BJ (cell line): ENCODE data around the gene NPFFR1. TPM values are rescaled to one million over a fixed set of nuclear protein-coding genes. Genes with fewer than 3 reads are reported as not detected.

Experiments used
- CTCF ChIA-PET: fragments of 350-600 bp; formaldehyde crosslinking; extraction: SDS; loops from one replicate; lab custom pipeline; 2021; ENCODE audit warnings: antibody characterized with exemption, inconsistent platforms; lab: Yijun Ruan, JAX
- POLR2A ChIA-PET: fragments of 300-600 bp; sonication (Branson Sonifier 250); formaldehyde crosslinking; extraction: SDS; loops from one replicate; lab custom pipeline; 2021; ENCODE audit warnings: antibody characterized with exemption; lab: Charles Lee
- DNase-seq: peaks from one replicate; pipeline ENCODE4 v3.0.0-alpha.2; 2011; ENCODE audit warnings: low read depth
- H3K27me3 ChIP-seq: 2 replicates; pipeline ENCODE4 v1.6.0; 2011; ENCODE audit warnings: low read length; ENCODE audit not compliant: control insufficient read depth, insufficient read depth
- H3K36me3 ChIP-seq: 2 replicates; pipeline ENCODE4 v1.5.1; 2011; ENCODE audit warnings: low read length; ENCODE audit not compliant: control insufficient read depth, insufficient read depth
- H3K4me3 ChIP-seq: 2 replicates; pipeline ENCODE4 v1.5.1; 2011; ENCODE audit warnings: low read depth, mild to moderate bottlenecking, control low read depth, low read length
- polyA plus RNA-seq: library from polyadenylated mRNA; depleted of rRNA; stranded (reverse); fragments of >200 nt; gene quantifications from 2 replicates; pipeline ENCODE4 v1.2.3, GENCODE V29; 2011
- TF ChIP-seq, protein P1 (sequence below): IDR thresholded peaks from 2 replicates; pipeline ENCODE4 v1.5.1; 2011; ENCODE audit warnings: low read depth, mild to moderate bottlenecking, control low read depth, inconsistent platforms, low read length, moderate library complexity; ENCODE audit not compliant: insufficient read depth

Gene NPFFR1
- polyA plus RNA-seq, 1 experiment = not detected

DNA sequence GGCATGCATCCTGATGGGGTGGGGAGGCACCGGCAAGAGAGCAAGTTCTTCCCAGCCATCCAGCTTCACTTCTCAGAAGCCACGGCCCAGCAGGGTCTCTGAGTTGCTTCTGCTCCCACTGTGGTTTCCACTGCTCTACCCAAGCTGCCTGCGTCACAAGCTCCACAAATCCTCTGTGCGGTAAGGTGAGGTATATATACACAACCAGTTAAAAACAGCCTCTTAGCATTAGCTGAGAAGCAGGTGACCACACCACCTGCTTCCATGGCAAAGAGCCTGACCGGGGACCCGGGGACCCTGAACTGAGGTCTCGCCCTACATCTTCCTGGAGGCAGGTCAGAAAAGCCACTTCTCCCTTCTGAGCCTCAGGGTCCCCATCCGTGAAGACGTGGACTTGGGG is 46.9 kb upstream of the NPFFR1 start:
- no peaks in the 10 kb centered on the region for H3K27me3 ChIP-seq
- CTCF ChIA-PET = interaction anchor here (0.7 to 1.5 kb wide), 2 partner anchors 34 to 110 kb away, joined by 4 to 7 read pairs; no protein-coding TSS in a partner anchor
- TF ChIP-seq, protein P1, sequence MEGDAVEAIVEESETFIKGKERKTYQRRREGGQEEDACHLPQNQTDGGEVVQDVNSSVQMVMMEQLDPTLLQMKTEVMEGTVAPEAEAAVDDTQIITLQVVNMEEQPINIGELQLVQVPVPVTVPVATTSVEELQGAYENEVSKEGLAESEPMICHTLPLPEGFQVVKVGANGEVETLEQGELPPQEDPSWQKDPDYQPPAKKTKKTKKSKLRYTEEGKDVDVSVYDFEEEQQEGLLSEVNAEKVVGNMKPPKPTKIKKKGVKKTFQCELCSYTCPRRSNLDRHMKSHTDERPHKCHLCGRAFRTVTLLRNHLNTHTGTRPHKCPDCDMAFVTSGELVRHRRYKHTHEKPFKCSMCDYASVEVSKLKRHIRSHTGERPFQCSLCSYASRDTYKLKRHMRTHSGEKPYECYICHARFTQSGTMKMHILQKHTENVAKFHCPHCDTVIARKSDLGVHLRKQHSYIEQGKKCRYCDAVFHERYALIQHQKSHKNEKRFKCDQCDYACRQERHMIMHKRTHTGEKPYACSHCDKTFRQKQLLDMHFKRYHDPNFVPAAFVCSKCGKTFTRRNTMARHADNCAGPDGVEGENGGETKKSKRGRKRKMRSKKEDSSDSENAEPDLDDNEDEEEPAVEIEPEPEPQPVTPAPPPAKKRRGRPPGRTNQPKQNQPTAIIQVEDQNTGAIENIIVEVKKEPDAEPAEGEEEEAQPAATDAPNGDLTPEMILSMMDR = no peak
- H3K4me3 ChIP-seq = no peak overlapping the region
- POLR2A ChIA-PET = no interaction called here
- no peak for DNase-seq
- no peaks in the 10 kb centered on the region for H3K36me3 ChIP-seq

DNA sequence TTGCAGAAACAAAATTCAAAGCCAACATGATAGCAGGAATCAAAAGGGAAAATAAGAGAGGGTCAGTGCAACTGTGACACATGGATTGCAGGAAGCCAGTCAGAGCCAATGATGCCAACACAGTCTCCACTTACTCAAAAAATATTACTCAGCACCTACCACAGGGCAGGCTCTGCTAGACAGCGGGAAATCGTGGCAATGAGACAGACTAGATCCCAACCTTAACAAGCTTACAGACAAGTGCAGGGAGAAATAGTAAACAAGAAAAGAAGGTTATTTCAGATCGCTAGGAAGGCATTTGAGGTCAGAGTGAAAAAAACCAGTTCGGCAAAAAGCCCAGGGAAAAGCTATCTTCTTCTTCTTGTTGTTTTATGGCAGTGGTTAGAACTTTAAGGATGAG is 45.2 kb upstream of the NPFFR1 start:
- POLR2A ChIA-PET = interaction anchor here (0.6 kb wide), 1 partner anchor 83 kb away, joined by 4 read pairs; no protein-coding TSS in a partner anchor
- no peak for DNase-seq

DNA sequence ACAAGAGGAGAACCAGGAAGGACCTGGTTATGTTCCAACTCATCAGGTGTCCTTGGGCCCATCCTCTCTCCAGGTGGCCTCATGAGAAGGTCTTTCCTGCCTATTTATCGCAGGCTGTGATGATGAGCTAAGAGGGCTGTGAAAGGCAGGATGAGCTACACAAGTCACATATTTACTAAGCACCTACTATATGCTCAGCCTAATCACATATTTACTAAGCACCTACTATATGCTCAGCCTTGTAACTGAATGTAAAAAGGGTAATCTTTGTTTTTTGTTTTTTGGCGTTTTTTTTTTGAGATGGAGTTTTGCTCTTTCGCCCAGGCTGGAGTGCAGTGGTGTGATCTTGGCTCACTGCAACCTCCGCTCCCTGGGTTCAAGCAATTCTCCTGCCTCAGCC is 44.2 kb upstream of the NPFFR1 start:
- CTCF ChIA-PET = interaction anchor here (0.7 kb wide), 1 partner anchor 58 kb away, joined by 3 read pairs; no protein-coding TSS in a partner anchor
- POLR2A ChIA-PET = no interaction called here
- TF ChIP-seq, protein P1 = no peak
- H3K27me3 ChIP-seq = no peaks in the 10 kb centered on the region
- no peak for DNase-seq
- H3K36me3 ChIP-seq = no peaks in the 10 kb centered on the region
- no peak overlapping the region for H3K4me3 ChIP-seq

More for the DNA sequence above, 45.2 kb upstream of the NPFFR1 start:
- CTCF ChIA-PET = interaction anchor here (0.8 kb wide), 1 partner anchor 8 kb away, joined by 4 read pairs; no protein-coding TSS in a partner anchor
- TF ChIP-seq, protein P1 = no peak
- H3K27me3 ChIP-seq = no peaks in the 10 kb centered on the region
- H3K36me3 ChIP-seq = no peaks in the 10 kb centered on the region
- no peak overlapping the region for H3K4me3 ChIP-seq

DNA sequence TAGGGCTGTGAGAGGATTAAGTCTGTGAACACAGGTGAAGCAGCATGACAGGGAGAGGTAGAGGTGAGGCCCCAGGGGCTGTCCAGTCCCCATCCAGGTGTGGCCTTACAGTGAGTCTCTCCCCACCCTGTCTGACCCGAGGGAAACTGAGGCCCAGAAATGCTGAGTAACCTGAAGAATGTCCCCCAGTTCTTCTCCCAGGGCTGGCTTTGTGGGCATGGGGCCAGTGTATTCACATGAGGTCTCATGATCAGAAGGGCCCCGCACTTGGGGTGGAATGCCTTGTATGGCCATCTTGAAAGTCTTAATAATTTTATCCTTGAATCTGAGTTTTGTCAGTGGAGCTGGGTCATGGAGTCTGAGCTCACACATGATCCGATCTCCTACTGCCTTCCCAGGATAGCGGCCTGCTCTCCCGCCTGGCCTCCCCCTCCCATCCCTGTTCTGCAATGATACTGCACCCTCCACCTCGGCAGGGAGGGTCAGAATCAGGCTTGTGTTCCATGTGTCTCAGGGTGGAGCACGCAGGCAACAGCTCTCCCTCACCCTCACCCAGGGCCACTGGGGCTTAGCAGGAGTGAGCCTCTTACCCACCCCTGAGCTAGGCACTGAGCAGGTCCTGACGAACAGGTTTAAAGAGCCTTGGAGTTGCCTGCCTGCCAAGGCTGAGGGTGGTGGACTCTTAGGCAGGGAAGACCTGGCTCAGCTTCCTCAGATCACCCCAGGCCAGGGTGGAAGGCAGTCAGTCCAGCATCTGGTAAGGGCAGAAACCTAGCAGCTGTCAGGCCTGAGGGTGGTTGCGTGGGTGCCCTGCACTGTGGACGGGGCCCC is 41.4 kb upstream of the NPFFR1 start:
- ChIA-PET CTCF (no interaction called here), POLR2A (interaction anchor here (0.6 kb wide), 1 partner anchor 29 kb away, joined by 3 read pairs; no protein-coding TSS in a partner anchor)
- TF ChIP-seq, protein P1 = no peak
- no peak overlapping the region for H3K4me3 ChIP-seq
- no peak for DNase-seq
- H3K27me3 ChIP-seq = no peaks in the 10 kb centered on the region
- H3K36me3 ChIP-seq = no peaks in the 10 kb centered on the region

DNA sequence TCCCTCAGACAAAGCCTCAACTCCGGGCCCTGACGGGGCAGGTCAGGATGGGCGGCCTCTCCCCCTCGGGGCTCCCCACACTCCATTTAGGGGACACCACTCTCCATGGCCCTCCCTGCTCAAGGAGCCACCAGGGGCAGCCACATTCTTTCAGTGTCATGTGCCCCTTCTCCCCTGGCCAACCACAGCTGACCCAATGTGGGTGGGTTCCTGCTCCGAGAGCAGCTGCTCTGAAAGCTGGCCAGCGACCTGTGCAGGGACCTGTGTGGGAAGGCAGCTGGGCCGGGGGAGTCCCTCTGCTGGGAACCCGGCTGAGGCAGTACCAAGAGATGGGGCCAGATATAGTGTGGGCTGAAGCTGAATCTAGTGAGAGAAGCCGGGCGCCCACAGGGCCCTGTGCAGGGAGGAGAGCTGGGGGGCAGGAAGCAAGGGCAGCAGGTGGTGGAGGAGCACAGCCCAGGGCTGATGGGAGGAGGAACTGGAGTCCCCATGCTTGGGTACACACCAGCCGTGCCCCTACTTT is 40.6 kb upstream of the NPFFR1 start:
- ChIA-PET CTCF (interaction anchor here (0.7 kb wide), 1 partner anchor 42 kb away, joined by 4 read pairs; no protein-coding TSS in a partner anchor), POLR2A (no interaction called here)
- H3K27me3 ChIP-seq = no peaks in the 10 kb centered on the region

More for the DNA sequence above, 40.6 kb upstream of the NPFFR1 start:
- no peak overlapping the region for H3K4me3 ChIP-seq
- H3K36me3 ChIP-seq = no peaks in the 10 kb centered on the region
- TF ChIP-seq, protein P1 = no peak
- no peak for DNase-seq
